ENCODE results near the gene FGFRL1. TPM values are rescaled to one million over a fixed set of nuclear protein-coding genes. Genes with fewer than 3 reads are reported as not detected.

Gene FGFRL1
- polyA plus RNA-seq, 2 of the 4 experiments (the other 2 are of a cell fraction), result 4.7 to 11.2 TPM

- ATAC-seq (no peak), DNase-seq (ENCODE audit: low read depth in 1 of 2, low spot score in 1 of 2) (no peak), FAIRE-seq (no peak)
- POLR2A ChIA-PET, result no interaction called here
- CTCF ChIA-PET, result interaction anchor here (1.0 kb wide), 1 partner anchor 15 kb away, joined by 3 read pairs; no protein-coding TSS in a partner anchor
- Histone ChIP-seq H3K27ac (no peak overlapping the region), H3K4me1 (no peaks in the 10 kb centered on the region), H3K9me3 (0 out of 3 replicates have a peak, but pooled peaks cover 7% of the 10 kb centered on the region), H3K4me2 (no peak overlapping the region), H3K4me3 (no peak overlapping the region)
- 78% methylated on average over 7 of the region's 7 CpGs for WGBS (ENCODE audit: missing lambda C conversion rate)
- TF ChIP-seq KDM1A (IDR thresholded peaks at IDR 0.05; ENCODE audit: low read depth), result no peak
- no peak for TF ChIP-seq ESRRA (IDR thresholded peaks at IDR 0.05; ENCODE audit: borderline replicate concordance, low read length)
- no peak for TF ChIP-seq ZNF302 (CRISPR knock-in tag; IDR thresholded peaks at IDR 0.05)
- TF ChIP-seq GATA3 (IDR thresholded peaks at IDR 0.05; ENCODE audit: borderline replicate concordance), result no peak
- TF ChIP-seq CBX2 (IDR thresholded peaks at IDR 0.05; ENCODE audit: borderline replicate concordance, low read depth), result no peak
- no peak for TF ChIP-seq FOSB (CRISPR knock-in tag; IDR thresholded peaks at IDR 0.05)
- TF ChIP-seq USF2 (IDR thresholded peaks at IDR 0.05), result no peak
- TF ChIP-seq CBX8 (IDR thresholded peaks at IDR 0.05), result no peak
- no peak for TF ChIP-seq NFE2L2 (conservative IDR thresholded peaks at IDR 0.05; ENCODE audit: low read length)
- TF ChIP-seq ATOH8 (CRISPR knock-in tag; IDR thresholded peaks at IDR 0.05; ENCODE audit: low read depth), result no peak
- TF ChIP-seq SREBF2 (IDR thresholded peaks at IDR 0.05), result no peak
- TF ChIP-seq RARB (CRISPR knock-in tag; IDR thresholded peaks at IDR 0.05), result no peak
- TF ChIP-seq HOXA7 (CRISPR knock-in tag; IDR thresholded peaks at IDR 0.05), result no peak
Measured at GRCh38 chr4:1069394-1069793, 58.0 kb downstream of the FGFRL1 start.

GRCh38 chr4:1072830-1073446 is 61.5 kb downstream of the FGFRL1 start:
- no peak for FAIRE-seq
- Histone ChIP-seq H3K27ac (no peak overlapping the region), H3K4me1 (no peaks in the 10 kb centered on the region), H3K9me3 (0 out of 3 replicates have a peak, but pooled peaks cover 7% of the 10 kb centered on the region), H3K4me2 (no peak overlapping the region), H3K4me3 (no peak overlapping the region)
- 30% methylated on average over 11 of the region's 11 CpGs for WGBS (ENCODE audit: missing lambda C conversion rate)
- CTCF ChIA-PET, result interaction anchor here (0.7 to 2.2 kb wide), 6 partner anchors 12 to 330 kb away, joined by 3 to 5 read pairs (median 3); partner anchors contain the start of gene FGFRL1
- TF ChIP-seq CTCF (IDR thresholded peaks at IDR 0.05), result peak; percentile 38; the same call in 2 of the 3 replicates
- TF ChIP-seq HDAC2 (IDR thresholded peaks at IDR 0.05), result no peak
- no peak for TF ChIP-seq NR3C1 (IDR thresholded peaks at IDR 0.05)
- TF ChIP-seq TFCP2L1 (CRISPR knock-in tag; IDR thresholded peaks at IDR 0.05), result no peak
- TF ChIP-seq ELK1 (IDR thresholded peaks at IDR 0.05; ENCODE audit: low read depth, low read length), result no peak
- no peak for TF ChIP-seq MAX (IDR thresholded peaks at IDR 0.05)
- no peak for TF ChIP-seq JUNB (IDR thresholded peaks at IDR 0.05)
- TF ChIP-seq HEYL (CRISPR knock-in tag; IDR thresholded peaks at IDR 0.05), result no peak
- TF ChIP-seq HOXB13 (CRISPR knock-in tag; IDR thresholded peaks at IDR 0.05; ENCODE audit: low read depth), result no peak
- TF ChIP-seq RAD21 (conservative IDR thresholded peaks at IDR 0.05 in 1 of 2, IDR thresholded peaks at IDR 0.05 in 1 of 2), result peak; percentile 35 to 45; a peak in 2 of 5 replicates
- TF ChIP-seq ZFP36 (IDR thresholded peaks at IDR 0.05; ENCODE audit: borderline replicate concordance, partially characterized antibody), result no peak
- no peak for TF ChIP-seq MAZ (IDR thresholded peaks at IDR 0.05; ENCODE audit: borderline replicate concordance, low read depth, low read length)
- TF ChIP-seq ATOH8 (CRISPR knock-in tag; IDR thresholded peaks at IDR 0.05; ENCODE audit: low read depth), result no peak
- TF ChIP-seq SMC3 (IDR thresholded peaks at IDR 0.05), result peak; percentile 38; the same call in 1 of the 3 replicates
- no peak for TF ChIP-seq HOXA7 (CRISPR knock-in tag; IDR thresholded peaks at IDR 0.05)
- peak; percentile 81 to 95 for ATAC-seq
- peak; percentile 59 to 65 for DNase-seq (ENCODE audit: low read depth in 1 of 2, low spot score in 1 of 2)
- POLR2A ChIA-PET, result no interaction called here
